T-helper 1 cell treated with Interleukin-12 subunit alpha and Interleukin-12 subunit beta and Interleukin-4 antibody, amounts not matched to agents 30 μg/mL and 1 μg/mL, for 36 hours (primary cell): ENCODE results near the gene CRX.
"Not testable (repeated sequence)": the region's sequence is repeated elsewhere in the genome, so short reads cannot be mapped to it uniquely, and the experiment has no call there.

Source experiments
- H3K27ac Mint-ChIP-seq: one replicate; pipeline ENCODE4 v1.8.0; 2021; ENCODE audit warnings: mild to moderate bottlenecking, mixed read lengths
- H3K27me3 Mint-ChIP-seq: one replicate; pipeline ENCODE4 v1.8.0; 2021; ENCODE audit warnings: low read depth, mixed read lengths
- H3K36me3 Mint-ChIP-seq: one replicate; pipeline ENCODE4 v1.8.0; 2021; ENCODE audit warnings: low read depth, mixed read lengths
- H3K4me1 Mint-ChIP-seq: one replicate; pipeline ENCODE4 v1.8.0; 2021; ENCODE audit warnings: low read depth, mixed read lengths
- H3K4me3 Mint-ChIP-seq: one replicate; pipeline ENCODE4 v1.8.0; 2021; ENCODE audit warnings: mild to moderate bottlenecking, moderate library complexity, mixed read lengths
- H3K9me3 Mint-ChIP-seq: one replicate; pipeline ENCODE4 v1.8.0; 2021; ENCODE audit warnings: mixed read lengths

CRX gene

GRCh38 chr19:47821460-47822020, at the start of gene CRX:
CRX (plus strand) TSS chr19:47821937; CDS start chr19:47834444, 12,507 bp downstream.
- Mint-ChIP-seq H3K9me3 (no peaks in the 10 kb centered on the region), H3K36me3 (no peaks in the 10 kb centered on the region), H3K27ac (no peak within 1 kb of the TSS), H3K27me3 (peaks cover 20% of the 10 kb centered on the region), H3K4me3 (no peak within 1 kb of the TSS), H3K4me1 (no peaks in the 10 kb centered on the region)

DNA sequence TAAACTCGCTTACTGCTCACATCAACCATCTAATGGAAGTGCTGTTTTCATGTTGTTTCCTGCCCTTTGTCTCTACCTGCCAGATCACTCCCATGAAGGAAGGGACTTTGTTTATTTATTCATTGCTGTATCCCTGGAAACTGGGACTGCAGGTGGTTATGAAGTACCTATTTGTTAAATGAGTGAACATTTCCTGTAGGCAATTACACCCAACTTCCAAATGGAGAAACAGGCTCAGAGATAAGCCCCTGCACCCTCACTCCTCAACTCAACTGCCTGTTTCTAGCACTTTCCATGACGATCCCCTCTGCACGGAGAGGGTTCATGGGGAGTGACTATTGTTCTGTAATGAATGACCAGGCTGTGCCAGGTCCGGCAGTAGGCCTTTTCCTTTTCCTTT, 45.2 kb upstream of the CRX start:
- Mint-ChIP-seq H3K4me3 (peak overlapping the region; percentile 9), H3K27me3 (no peaks in the 10 kb centered on the region), H3K27ac (no peak overlapping the region), H3K36me3 (peaks cover 5% of the 10 kb centered on the region), H3K4me1 (peaks cover 20% of the 10 kb centered on the region), H3K9me3 (no peaks in the 10 kb centered on the region)

GRCh38 chr19:47777245-47778048, 44.3 kb upstream of the CRX start:
- H3K27me3 Mint-ChIP-seq, H3K9me3 Mint-ChIP-seq: not testable (repeated sequence)
- Mint-ChIP-seq H3K4me1 (peaks cover 21% of the 10 kb centered on the region), H3K27ac (peak overlapping the region; percentile 92), H3K4me3 (peak overlapping the region; percentile 97), H3K36me3 (peaks cover 12% of the 10 kb centered on the region)

- Mint-ChIP-seq H3K36me3 (peaks cover 14% of the 10 kb centered on the region), H3K27me3 (no peaks in the 10 kb centered on the region), H3K4me1 (peaks cover 21% of the 10 kb centered on the region), H3K27ac (peak within 1 kb of the TSS; percentile 92), H3K4me3 (peak within 1 kb of the TSS; percentile 97), H3K9me3 (no peaks in the 10 kb centered on the region)
These were observed 43.4 kb upstream of the CRX start, which contains the start of gene SELENOW for GRCh38 chr19:47778049-47778953. SELENOW (plus strand) TSS chr19:47778703; CDS start chr19:47778786, 83 bp downstream.

DNA sequence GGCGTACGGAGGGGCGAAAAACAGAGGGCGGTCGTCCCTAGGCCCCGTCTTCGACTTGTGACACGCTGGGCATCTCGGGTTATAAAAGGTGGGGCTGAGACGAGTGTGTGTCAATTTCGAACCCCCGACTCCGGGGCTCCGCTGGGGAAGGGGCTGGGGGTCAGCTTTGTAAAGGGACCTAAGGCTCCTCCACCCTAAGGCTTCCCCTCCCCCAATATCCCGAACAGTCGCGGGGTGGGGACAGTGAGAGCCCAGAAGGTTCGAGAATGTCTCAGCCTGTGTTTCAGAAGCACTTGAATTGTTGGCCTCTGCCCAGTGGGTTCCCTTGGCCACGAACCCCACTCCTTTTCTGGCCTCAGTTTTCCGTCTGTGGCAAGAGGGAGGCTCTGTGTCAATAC, 42.8 kb upstream of the CRX start:
- no peaks in the 10 kb centered on the region for H3K9me3 Mint-ChIP-seq
- H3K4me3 Mint-ChIP-seq = peak overlapping the region; percentile 97
- H3K36me3 Mint-ChIP-seq = peaks cover 17% of the 10 kb centered on the region
- H3K27me3 Mint-ChIP-seq = no peaks in the 10 kb centered on the region
- H3K4me1 Mint-ChIP-seq = peaks cover 23% of the 10 kb centered on the region
- peak overlapping the region; percentile 92 for H3K27ac Mint-ChIP-seq

DNA sequence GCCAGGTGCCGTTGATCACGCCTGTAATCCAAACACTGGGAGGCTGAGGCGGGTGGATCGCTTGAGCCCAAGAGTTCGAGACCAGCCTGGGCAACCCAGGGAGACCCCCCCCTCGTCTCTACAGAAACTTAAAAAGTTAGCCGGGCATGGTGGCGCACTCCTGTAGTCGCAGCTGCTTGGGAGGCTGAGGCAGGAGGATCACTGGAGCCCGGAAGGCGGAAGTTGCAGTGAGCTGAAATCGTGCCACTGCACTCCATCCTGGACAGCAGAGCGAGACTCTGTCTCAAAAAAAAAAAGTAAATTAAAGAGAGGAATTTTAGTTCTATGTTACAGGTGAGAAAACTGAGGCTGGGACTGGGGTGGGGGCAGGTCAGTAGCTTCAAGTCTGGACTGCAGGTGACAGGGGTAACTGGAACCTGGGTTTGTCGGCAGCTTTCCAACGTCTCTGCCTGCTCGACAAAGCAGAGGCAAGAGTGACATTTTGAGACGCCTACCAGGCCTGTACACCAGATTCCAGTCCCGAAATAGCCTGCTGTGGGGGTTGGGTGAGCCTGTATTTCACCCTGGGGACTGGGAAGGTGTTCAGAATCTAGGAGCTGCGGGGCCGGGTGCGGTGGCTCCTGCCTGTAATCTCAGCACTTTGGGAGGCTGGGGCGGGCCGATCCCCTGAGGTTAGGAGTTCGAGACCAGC, 42.1 kb upstream of the CRX start:
- Mint-ChIP-seq H3K27ac (peak overlapping the region; percentile 92), H3K4me3 (peak overlapping the region; percentile 97)

DNA sequence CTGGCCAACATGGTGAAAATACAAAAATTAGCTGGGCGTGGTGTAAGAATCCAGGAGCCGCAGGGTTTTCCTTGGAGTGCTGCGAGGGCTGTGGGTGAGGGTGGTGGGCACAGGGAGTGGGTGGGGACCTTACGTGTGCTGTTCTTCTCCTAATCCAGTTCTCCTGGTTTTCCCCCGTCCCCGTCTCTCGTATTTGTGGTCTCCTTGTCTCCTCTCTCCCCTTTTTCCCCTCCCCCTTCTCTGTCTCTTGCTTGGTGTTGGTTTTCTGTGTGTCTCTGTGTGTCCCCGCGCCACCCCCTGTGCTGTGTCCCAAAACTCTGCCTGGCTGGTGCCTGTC, 41.6 kb upstream of the CRX start:
- peak overlapping the region; percentile 74 for H3K27ac Mint-ChIP-seq
- no peaks in the 10 kb centered on the region for H3K9me3 Mint-ChIP-seq
- H3K36me3 Mint-ChIP-seq = peaks cover 23% of the 10 kb centered on the region
- no peaks in the 10 kb centered on the region for H3K27me3 Mint-ChIP-seq
- peaks cover 23% of the 10 kb centered on the region for H3K4me1 Mint-ChIP-seq
- peak overlapping the region; percentile 97 for H3K4me3 Mint-ChIP-seq

More for the DNA sequence above, 42.1 kb upstream of the CRX start:
- Mint-ChIP-seq H3K9me3 (no peaks in the 10 kb centered on the region), H3K4me1 (peaks cover 23% of the 10 kb centered on the region), H3K36me3 (peaks cover 23% of the 10 kb centered on the region), H3K27me3 (no peaks in the 10 kb centered on the region)

- H3K4me1 Mint-ChIP-seq = peaks cover 23% of the 10 kb centered on the region
- H3K4me3 Mint-ChIP-seq = no peak overlapping the region
- peaks cover 25% of the 10 kb centered on the region for H3K36me3 Mint-ChIP-seq
- H3K9me3 Mint-ChIP-seq = no peaks in the 10 kb centered on the region
- H3K27me3 Mint-ChIP-seq = no peaks in the 10 kb centered on the region
- H3K27ac Mint-ChIP-seq = peak overlapping the region; percentile 52
These were observed 40.0 kb upstream of the CRX start for GRCh38 chr19:47781590-47782262.

DNA sequence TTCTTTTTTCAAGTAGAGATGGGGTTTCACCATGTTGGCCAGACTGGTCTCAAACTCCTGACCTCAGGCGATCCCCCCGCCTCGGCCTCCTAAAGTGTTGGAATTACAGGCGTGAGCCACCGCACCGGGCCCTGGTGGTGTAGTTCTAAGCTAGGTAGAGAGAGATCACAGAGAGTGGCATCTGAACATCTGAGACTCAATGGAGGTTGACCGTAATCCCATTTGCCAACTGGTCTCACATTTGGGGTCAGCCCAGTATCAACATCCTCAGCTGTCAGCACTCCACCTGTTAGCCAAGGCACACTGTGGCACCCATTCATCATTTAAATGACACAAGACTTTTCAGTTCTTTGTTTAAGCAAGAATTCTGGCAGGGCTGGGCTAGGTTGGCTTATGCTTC, 35.2 kb upstream of the CRX start:
- Mint-ChIP-seq H3K9me3 (no peaks in the 10 kb centered on the region), H3K36me3 (peaks cover 20% of the 10 kb centered on the region), H3K4me3 (no peak overlapping the region), H3K27ac (no peak overlapping the region), H3K4me1 (peaks cover 4% of the 10 kb centered on the region), H3K27me3 (no peaks in the 10 kb centered on the region)

DNA sequence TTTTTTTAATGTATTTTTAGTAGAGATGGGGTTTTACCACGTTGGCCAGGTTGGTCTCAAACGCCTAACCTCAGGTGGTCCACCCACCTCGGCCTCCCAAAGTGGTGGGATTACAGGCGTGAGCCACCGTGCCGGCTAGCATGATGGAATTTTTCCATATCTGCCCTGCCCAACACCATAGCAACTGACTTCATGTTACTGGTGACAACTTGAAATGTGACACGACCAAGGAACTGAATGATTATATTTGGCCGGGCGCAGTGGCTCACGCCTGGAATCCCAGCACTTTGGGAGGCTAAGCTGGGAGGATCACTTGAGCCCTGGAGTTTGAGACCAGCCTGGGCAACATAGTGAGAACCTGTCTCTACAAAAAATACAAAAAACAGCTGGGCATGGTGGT, 34.4 kb upstream of the CRX start:
- H3K9me3 Mint-ChIP-seq, H3K4me3 Mint-ChIP-seq, H3K4me1 Mint-ChIP-seq, H3K27ac Mint-ChIP-seq, H3K27me3 Mint-ChIP-seq: not testable (repeated sequence)
- H3K36me3 Mint-ChIP-seq = peaks cover 14% of the 10 kb centered on the region

DNA sequence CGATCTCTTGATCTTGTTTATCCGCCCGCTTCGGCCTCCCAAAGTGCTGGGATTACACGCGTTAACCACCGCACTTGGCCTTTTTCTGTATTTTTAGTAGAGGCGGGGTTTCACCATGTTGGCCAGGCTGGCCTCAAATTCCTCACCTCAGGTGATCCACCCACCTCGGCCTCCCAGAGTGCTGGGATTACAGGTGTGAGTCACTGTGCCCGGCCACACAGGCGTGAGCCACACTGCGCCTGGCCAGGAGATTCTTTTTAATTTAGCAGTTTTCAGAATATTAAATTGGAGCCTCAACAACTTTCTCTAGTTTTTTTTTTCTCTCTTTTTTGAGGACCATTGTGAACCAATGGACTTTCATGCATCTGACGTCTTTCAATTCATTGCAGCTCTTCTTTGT, 31.9 kb upstream of the CRX start:
- not testable (repeated sequence) for H3K9me3 Mint-ChIP-seq, H3K27me3 Mint-ChIP-seq, H3K36me3 Mint-ChIP-seq, H3K4me3 Mint-ChIP-seq, H3K27ac Mint-ChIP-seq, H3K4me1 Mint-ChIP-seq

DNA sequence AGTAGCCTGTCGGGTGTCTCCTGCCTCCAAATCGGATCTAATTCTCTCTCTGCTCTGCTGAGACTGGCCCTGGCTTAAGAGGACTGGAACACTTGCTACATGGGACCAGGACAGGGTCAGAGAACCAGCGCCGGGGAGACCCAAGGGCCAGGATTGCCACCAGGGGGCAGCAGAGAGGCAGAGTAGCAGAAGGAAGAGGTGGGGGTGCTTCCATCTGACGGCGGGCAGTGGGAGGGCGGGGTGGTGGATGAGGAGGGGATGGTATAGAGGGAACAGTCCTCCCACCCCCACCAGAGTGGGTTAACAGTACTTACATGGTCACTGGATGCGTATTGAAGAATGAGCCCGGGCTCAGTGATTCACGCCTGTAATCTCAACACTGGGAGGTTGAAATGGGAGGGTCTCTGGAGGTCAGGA, 31.3 kb upstream of the CRX start:
- Mint-ChIP-seq H3K4me3 (no peak overlapping the region), H3K27me3 (no peaks in the 10 kb centered on the region), H3K36me3 (peaks cover 1% of the 10 kb centered on the region)

GRCh38 chr19:47792616-47793015, 29.1 kb upstream of the CRX start:
- peaks cover 3% of the 10 kb centered on the region for H3K9me3 Mint-ChIP-seq
- H3K27ac Mint-ChIP-seq = no peak overlapping the region
- H3K36me3 Mint-ChIP-seq = no peaks in the 10 kb centered on the region
- peaks cover 1% of the 10 kb centered on the region for H3K4me1 Mint-ChIP-seq
- H3K4me3 Mint-ChIP-seq = no peak overlapping the region
- no peaks in the 10 kb centered on the region for H3K27me3 Mint-ChIP-seq

More for the DNA sequence above, 31.3 kb upstream of the CRX start:
- Mint-ChIP-seq H3K9me3 (peaks cover 3% of the 10 kb centered on the region), H3K4me1 (peaks cover 1% of the 10 kb centered on the region), H3K27ac (no peak overlapping the region)

DNA sequence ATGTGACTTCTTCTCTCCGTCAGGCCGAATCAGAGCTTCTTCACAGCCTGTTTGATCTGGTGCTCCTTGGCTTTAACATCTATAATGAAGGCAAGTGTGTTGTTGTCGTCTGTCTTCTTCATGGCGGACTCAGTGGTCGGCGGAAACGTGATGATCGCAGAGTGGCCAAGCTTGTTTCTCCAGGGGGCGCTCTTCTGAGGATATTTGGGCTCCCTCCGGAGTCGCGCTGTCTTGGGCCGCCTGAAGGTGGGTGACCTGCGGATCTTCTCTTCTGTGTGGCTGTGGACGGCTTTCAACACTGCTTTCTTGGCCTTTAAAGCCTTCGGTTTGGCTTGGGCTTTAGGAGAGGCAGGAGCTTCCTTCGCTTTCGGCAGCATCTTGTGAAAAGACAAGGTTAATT, 27.2 kb upstream of the CRX start:
- Mint-ChIP-seq H3K36me3 (no peaks in the 10 kb centered on the region), H3K27ac (no peak overlapping the region), H3K9me3 (peaks cover 3% of the 10 kb centered on the region), H3K27me3 (peaks cover 4% of the 10 kb centered on the region), H3K4me1 (no peaks in the 10 kb centered on the region), H3K4me3 (no peak overlapping the region)
